ENCODE results near the gene FMN1.

The FMN1 gene

GRCh38 chr15:32922541-32922940 is 272.0 kb downstream of the FMN1 start:
- DNase-seq (ENCODE audit: low read depth in 2 of 2) = no peak

- no peak for DNase-seq (ENCODE audit: low read depth in 2 of 2)
Observed at GRCh38 chr15:32919749-32920414, 274.6 kb downstream of the FMN1 start.

- no peak for DNase-seq (ENCODE audit: low read depth in 2 of 2)
Observed at GRCh38 chr15:32918547-32918946, 276.0 kb downstream of the FMN1 start.

GRCh38 chr15:32910839-32911238 is 283.7 kb downstream of the FMN1 start:
- DNase-seq (ENCODE audit: low read depth in 2 of 2) = no peak

GRCh38 chr15:32909431-32909830 is 285.1 kb downstream of the FMN1 start:
- DNase-seq (ENCODE audit: low read depth in 2 of 2) = no peak

GRCh38 chr15:32908872-32909271 is 285.6 kb downstream of the FMN1 start:
- DNase-seq (ENCODE audit: low read depth in 2 of 2) = no peak

GRCh38 chr15:32908135-32908801 is 286.2 kb downstream of the FMN1 start:
- no peak for DNase-seq (ENCODE audit: low read depth in 2 of 2)

- no peak for DNase-seq (ENCODE audit: low read depth in 2 of 2)
Observed at GRCh38 chr15:32905481-32905880, 289.0 kb downstream of the FMN1 start.

GRCh38 chr15:32904448-32904847 is 290.1 kb downstream of the FMN1 start:
- DNase-seq (ENCODE audit: low read depth in 2 of 2) = no peak

- DNase-seq (ENCODE audit: low read depth in 2 of 2) = no peak
Observed at GRCh38 chr15:32903591-32904290, 290.8 kb downstream of the FMN1 start.

GRCh38 chr15:32901995-32902394 is 292.5 kb downstream of the FMN1 start:
- DNase-seq (ENCODE audit: low read depth in 2 of 2) = no peak

- DNase-seq (ENCODE audit: low read depth in 2 of 2) = no peak
Observed at GRCh38 chr15:32901192-32901591, 293.3 kb downstream of the FMN1 start.

- DNase-seq (ENCODE audit: low read depth in 2 of 2) = no peak
Observed at GRCh38 chr15:32899126-32899596, 295.4 kb downstream of the FMN1 start.

- no peak for DNase-seq (ENCODE audit: low read depth in 2 of 2)
Observed at GRCh38 chr15:32898414-32898813, 296.1 kb downstream of the FMN1 start.

- no peak for DNase-seq (ENCODE audit: low read depth in 2 of 2)
Observed at GRCh38 chr15:32893421-32893820, 301.1 kb downstream of the FMN1 start.

GRCh38 chr15:32889214-32889613 is 305.3 kb downstream of the FMN1 start:
- DNase-seq (ENCODE audit: low read depth in 2 of 2) = no peak

GRCh38 chr15:32888221-32888761 is 306.2 kb downstream of the FMN1 start:
- DNase-seq (ENCODE audit: low read depth in 2 of 2) = no peak

GRCh38 chr15:32887090-32887489 is 307.4 kb downstream of the FMN1 start:
- DNase-seq (ENCODE audit: low read depth in 2 of 2) = no peak

GRCh38 chr15:32886459-32886858 is 308.1 kb downstream of the FMN1 start:
- DNase-seq (ENCODE audit: low read depth in 2 of 2) = no peak

GRCh38 chr15:32885713-32886112 is 308.8 kb downstream of the FMN1 start:
- DNase-seq (ENCODE audit: low read depth in 2 of 2) = no peak

- DNase-seq (ENCODE audit: low read depth in 2 of 2) = no peak
Observed at GRCh38 chr15:32884146-32884545, 310.4 kb downstream of the FMN1 start.

- no peak for DNase-seq (ENCODE audit: low read depth in 2 of 2)
Observed at GRCh38 chr15:32882955-32883354, 311.6 kb downstream of the FMN1 start.

- no peak for DNase-seq (ENCODE audit: low read depth in 2 of 2)
Observed at GRCh38 chr15:32881528-32881927, 313.0 kb downstream of the FMN1 start.

All from stimulated activated CD4-positive, alpha-beta T cell treated with anti-CD3 and anti-CD28 coated beads, Interleukin-4, amount 100 ng/mL, for 48 hours (primary cell).